AG04449 (cell line): ENCODE results near the gene DNAJC7.

ENCODE experiments used
- CTCF ChIA-PET: fragments of 350-600 bp; formaldehyde crosslinking; extraction: SDS; loops from one replicate; lab custom pipeline; 2021; ENCODE audit warnings: antibody characterized with exemption; lab: Yijun Ruan, JAX
- POLR2A ChIA-PET: fragments of 400-600, 350-600 bp; formaldehyde crosslinking; extraction: SDS; loops from one replicate; lab custom pipeline; 2020; ENCODE audit warnings: antibody characterized with exemption, inconsistent platforms; lab: Yijun Ruan, JAX
- DNase-seq: peaks from one replicate; pipeline ENCODE4 v3.0.0-alpha.2; 2010; ENCODE audit warnings: low read depth, low spot score
- H3K4me3 ChIP-seq: 2 replicates; pipeline ENCODE4 v1.5.1; 2011; ENCODE audit warnings: low read depth, mild to moderate bottlenecking, control low read depth, low read length
- TF ChIP-seq, protein P1 (sequence below): IDR thresholded peaks from one replicate; pipeline ENCODE4 v1.5.1; 2011; ENCODE audit warnings: mild to moderate bottlenecking, moderate library complexity, low read length, control low read depth, inconsistent platforms; ENCODE audit not compliant: insufficient read depth; ENCODE audit errors: missing control alignments

DNAJC7 gene

DNA sequence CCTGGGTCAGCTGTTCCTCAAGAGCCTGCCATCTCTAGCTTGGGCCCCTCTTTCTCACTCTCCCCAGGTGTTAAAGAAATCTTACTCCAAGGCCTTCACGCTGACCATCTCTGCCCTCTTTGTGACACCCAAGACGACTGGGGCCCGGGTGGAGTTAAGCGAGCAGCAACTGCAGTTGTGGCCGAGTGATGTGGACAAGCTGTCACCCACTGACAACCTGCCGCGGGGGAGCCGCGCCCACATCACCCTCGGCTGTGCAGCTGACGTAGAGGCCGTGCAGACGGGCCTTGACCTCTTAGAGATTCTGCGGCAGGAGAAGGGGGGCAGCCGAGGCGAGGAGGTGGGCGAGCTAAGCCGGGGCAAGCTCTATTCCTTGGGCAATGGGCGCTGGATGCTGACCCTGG lies 43.8 kb downstream of the DNAJC7 start:
- TF ChIP-seq, protein P1, sequence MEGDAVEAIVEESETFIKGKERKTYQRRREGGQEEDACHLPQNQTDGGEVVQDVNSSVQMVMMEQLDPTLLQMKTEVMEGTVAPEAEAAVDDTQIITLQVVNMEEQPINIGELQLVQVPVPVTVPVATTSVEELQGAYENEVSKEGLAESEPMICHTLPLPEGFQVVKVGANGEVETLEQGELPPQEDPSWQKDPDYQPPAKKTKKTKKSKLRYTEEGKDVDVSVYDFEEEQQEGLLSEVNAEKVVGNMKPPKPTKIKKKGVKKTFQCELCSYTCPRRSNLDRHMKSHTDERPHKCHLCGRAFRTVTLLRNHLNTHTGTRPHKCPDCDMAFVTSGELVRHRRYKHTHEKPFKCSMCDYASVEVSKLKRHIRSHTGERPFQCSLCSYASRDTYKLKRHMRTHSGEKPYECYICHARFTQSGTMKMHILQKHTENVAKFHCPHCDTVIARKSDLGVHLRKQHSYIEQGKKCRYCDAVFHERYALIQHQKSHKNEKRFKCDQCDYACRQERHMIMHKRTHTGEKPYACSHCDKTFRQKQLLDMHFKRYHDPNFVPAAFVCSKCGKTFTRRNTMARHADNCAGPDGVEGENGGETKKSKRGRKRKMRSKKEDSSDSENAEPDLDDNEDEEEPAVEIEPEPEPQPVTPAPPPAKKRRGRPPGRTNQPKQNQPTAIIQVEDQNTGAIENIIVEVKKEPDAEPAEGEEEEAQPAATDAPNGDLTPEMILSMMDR, result no peak
- H3K4me3 ChIP-seq, result no peak overlapping the region
- ChIA-PET CTCF (interaction anchor here (0.9 to 3.4 kb wide), 5 partner anchors 11 to 211 kb away, joined by 3 to 17 read pairs (median 5); partner anchors contain the start of genes DNAJC7 and NKIRAS2), POLR2A (interaction anchor here (2.0 to 3.2 kb wide), 2 partner anchors 7 to 44 kb away, joined by 6 to 12 read pairs; partner anchors contain the start of genes CNP and DNAJC7)
- no peak for DNase-seq

DNA sequence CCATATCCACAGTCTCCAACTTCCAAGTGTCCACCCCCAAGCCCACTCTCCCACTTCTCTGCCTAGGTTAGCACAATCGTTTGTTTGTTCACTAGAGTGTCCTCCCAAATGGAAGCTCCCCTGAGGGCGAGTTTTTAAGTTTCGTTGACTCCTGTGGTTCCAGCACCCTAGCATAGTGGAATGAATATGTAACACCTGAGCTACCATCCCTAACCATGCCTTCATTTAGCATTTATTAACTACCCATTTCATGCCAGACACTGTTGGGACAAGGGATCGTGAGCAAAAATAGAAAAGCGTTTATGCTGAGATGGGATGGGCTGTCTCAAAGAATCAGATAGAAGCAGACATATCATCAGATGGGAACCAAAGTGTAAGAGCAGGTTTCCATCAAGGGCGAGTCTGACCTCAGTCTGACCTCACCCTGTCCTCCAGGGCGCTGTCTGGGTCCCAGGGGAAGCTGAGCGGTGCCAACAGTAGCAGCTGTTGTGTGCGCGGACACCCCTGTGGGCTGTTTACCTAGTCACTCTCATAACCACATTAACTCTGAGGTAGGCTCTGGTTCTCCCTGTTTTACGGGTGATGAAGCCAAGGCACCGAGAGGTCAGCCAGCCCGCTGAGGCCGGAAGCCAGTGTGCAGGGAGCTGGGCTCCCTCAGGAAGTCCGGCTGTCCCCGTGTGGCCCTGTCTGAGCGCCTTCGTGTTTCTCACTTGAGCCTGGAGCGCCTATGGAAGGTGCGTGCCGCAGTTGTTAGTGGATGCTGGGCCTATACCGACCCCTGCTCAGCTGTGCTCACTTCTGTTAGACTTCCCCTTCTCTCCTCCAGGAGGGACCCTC lies 44.5 kb downstream of the DNAJC7 start:
- CTCF ChIA-PET, result interaction anchor here (0.9 to 3.4 kb wide), 4 partner anchors 10 to 211 kb away, joined by 3 to 10 read pairs (median 4); no protein-coding TSS in a partner anchor
- POLR2A ChIA-PET, result interaction anchor here (2.0 kb wide), 1 partner anchor 45 kb away, joined by 6 read pairs; the partner anchor contains the start of gene DNAJC7
- TF ChIP-seq, protein P1, result no peak
- no peak for DNase-seq
- no peak overlapping the region for H3K4me3 ChIP-seq

DNA sequence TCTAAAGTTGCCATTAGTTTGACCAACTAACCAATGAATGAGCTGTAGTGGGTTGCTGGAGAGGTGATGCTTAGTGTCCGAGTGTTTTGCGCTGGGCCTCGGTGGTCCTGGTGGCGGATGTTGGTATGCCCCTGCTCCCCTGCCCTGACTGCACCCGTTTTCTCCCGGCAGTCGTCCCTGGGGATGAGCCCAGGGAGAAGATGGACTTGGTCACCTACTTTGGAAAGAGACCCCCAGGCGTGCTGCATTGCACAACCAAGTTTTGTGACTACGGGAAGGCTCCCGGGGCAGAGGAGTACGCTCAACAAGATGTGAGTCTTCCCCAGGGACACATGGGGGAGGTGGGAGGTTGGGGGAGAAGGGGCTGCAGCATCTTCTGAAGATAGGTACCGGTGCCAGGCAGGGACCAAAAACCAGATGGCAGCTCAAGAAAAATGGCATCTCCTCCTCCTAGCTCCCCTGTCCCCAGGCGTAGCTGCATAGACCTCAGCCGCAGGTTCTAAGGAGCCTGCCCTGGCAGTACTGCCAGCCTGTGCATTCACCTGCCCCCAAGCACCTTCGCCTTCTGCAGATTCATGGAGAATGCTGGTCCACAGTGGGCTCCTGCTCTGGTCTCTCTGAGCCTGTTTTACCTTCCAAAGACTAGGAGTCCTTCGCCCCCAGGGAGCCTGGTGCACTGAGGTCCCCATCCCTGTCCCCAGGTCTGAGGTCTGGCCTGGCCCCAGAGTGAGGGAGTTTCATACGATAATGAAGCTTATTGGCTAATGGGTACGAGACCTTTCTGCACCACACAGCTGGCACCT lies 45.3 kb downstream of the DNAJC7 start:
- ChIA-PET POLR2A (no interaction called here), CTCF (interaction anchor here (1.1 to 3.4 kb wide), 2 partner anchors 9 to 53 kb away, joined by 4 to 10 read pairs; no protein-coding TSS in a partner anchor)
- TF ChIP-seq, protein P1, result no peak
- DNase-seq, result no peak
- no peak overlapping the region for H3K4me3 ChIP-seq

DNA sequence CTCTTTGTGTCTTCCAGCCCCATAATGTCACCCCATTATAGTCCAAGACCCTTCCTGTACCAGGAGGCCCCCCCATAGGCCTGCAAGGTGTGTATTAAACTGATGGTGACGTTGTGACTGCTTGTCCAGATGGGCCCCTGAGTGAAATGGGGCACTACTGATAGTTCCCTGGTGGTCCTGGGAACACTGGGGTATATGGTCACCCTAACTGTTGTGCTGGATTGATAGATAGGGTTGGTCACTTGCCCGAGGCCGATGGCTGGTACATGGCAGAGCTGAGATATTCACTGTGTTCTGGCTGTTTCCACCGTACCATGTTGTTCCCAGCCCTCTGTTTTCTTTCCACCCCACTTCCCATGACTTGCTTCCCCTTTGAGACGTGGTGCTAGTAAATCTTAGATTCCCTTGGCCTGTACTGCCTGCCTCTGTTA lies 46.3 kb downstream of the DNAJC7 start:
- DNase-seq, result no peak
- TF ChIP-seq, protein P1, result no peak
- POLR2A ChIA-PET, result no interaction called here
- no peak overlapping the region for H3K4me3 ChIP-seq
- CTCF ChIA-PET, result no interaction called here

DNA sequence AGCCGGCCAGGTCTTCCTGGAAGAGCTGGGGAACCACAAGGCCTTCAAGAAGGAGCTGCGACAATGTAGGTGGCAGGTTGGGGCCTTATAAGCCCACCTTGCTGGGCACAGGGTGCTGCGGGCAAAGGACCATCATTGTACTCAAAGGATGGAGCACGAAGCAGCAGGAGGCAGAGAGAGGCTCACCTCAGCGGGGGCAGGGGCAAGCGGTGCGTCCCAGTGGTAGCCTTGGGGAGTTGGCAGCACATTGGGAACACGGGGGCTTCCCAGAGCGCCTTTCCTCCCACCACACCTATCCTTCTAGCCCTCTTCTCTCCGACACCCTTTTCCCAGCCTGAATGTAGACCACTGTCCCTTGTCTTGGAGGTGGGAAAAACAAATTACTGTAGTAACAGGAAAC lies 48.6 kb downstream of the DNAJC7 start:
- ChIA-PET POLR2A (interaction anchor here (1.3 kb wide), 1 partner anchor 50 kb away, joined by 3 read pairs; the partner anchor contains the start of gene ACLY), CTCF (interaction anchor here (1.1 to 2.5 kb wide), 3 partner anchors 9 to 133 kb away, joined by 3 to 10 read pairs (median 3); no protein-coding TSS in a partner anchor)
- DNase-seq, result no peak
- TF ChIP-seq, protein P1, result no peak
- no peak overlapping the region for H3K4me3 ChIP-seq
